Glomerular endothelial cell (primary cell): ENCODE data around the gene REEP1. TPM values are rescaled to one million over a fixed set of nuclear protein-coding genes. Genes with fewer than 3 reads are reported as not detected.
"Not testable (repeated sequence)": the region's sequence is repeated elsewhere in the genome, so short reads cannot be mapped to it uniquely, and the experiment has no call there.

Experiments
- DNase-seq: peaks from one replicate; pipeline ENCODE4 v3.0.0-alpha.2; 2011; ENCODE audit warnings: low read depth, low spot score; ENCODE audit errors: extremely low read depth
- total RNA-seq: library from RNA; depleted of rRNA; stranded (reverse); fragments of >200 nt; gene quantifications from 2 replicates; pipeline ENCODE4 v1.2.3, GENCODE V29; 2015

The REEP1 gene
- total RNA-seq, 1 donor from 2014 or later: 0.06 TPM

DNA sequence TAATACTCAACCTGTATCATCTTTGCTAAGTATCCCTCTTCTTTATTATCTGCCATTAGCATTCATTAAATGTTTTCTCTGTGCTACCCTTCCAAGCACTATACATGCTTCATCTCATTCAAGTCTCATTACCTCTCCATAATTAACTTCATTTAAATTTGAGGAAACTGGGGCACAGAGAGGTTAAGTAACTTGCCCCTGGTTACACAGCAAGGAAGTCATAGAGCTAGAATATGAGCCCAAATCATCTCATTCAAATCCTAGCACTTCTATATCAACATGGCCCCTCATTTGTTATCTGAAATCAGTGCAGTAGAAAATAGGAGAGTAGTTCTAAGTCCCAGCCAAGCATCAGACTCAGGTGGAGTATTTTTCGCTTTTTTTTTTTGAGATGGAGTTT, 133.8 kb downstream of the REEP1 start:
- no peak for DNase-seq

DNA sequence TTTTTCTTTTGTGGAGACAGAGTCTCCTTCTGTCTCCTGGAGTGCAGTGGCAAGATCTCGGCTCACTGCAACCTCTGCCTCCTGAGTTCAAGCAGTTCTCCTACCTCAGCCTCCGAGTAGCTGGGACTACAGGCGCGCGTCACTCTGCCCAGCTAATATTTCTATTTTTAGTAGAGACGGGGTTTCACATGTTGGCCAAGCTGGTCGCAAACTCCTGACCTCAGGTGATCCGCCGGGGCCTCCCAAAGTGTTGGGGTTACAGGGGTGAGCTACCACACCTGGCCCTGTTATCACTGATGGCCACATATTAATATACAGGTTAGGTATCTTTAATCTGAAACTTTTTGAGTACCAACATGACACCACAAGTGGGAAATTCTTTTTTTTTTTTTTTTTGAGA, 134.7 kb downstream of the REEP1 start:
- no peak for DNase-seq

DNA sequence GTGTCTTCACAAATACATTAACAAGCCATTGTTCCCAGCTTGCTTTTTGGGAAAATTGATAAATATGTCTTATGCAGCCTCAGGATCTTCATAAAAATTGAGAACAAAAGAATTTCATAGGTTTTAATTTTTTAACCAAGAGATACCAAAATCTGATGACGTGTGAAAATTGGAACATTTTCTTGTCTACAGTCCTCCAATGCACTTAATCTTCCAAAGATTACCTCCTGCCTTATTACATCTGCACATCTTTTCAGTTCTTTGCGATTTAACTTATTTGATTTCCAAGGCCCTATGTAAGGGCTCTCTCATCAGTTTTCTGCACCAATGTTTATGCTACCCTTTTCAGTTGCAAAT, 135.1 kb downstream of the REEP1 start:
- no peak for DNase-seq

DNA sequence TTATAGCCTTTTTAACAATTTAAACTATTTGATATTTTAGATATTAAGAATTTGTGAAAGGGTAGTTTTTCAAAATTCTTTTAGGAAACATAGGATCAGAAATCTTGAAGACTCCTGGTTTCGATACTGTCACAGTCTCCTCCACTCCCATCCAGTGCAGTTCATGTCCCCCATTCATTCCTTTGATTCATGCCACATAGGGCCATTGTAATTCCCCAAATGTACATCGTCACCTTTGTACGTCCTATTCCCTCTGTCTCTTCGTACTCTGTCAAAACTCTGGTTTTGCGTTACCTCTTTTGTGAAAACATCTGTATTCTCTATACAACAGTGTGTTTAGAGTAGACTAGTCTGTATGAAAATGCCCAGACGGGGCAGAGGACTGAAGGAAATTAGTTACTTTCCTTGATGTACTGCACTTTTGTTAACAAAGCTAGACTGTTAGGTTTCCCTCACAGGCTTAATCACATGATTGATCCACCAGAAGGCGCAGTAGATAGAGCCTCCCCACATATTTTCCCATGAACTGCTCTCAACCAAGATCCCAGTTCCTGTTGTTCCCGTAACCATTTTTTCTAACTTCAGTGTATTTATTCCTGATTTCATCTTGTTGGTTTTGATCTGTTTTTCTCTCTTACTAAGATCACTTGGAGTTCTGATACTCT, 135.6 kb downstream of the REEP1 start:
- no peak for DNase-seq

DNA sequence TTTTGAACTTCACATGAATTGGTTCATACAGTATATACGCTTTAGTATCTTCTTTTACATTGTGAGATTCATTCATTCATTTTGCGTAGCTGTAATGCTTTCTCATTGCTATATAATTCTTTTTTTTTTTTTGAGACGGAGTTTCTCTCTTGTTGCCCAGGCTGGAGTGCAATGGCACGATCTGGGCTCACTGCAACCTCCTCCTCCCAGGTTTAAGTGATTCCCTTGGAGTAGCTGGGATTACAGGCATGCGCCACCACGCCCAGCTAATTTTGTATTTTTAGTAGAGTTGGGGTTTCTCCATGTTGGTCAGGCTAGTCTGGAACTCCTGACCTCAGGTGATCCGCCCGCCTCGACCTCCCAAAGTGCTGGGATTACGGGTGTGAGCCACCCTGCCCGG, 136.9 kb downstream of the REEP1 start:
- DNase-seq: not testable (repeated sequence)

DNA sequence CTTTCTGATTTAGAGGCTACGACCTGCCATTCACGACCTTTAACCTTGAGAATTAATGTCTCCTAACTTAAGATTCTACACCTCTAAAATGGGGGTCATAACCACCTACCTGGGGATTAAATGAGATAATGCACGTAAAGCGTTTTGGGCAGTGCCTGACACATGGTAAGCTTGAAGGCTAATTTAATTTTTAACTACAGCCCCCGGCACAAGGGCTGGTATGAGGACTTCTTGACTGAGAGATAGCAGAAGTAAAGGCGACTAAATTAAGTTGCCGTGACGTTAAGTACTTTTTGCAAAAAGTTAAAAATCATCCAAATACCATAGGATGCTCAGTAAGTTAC, 137.6 kb downstream of the REEP1 start:
- DNase-seq: no peak

DNA sequence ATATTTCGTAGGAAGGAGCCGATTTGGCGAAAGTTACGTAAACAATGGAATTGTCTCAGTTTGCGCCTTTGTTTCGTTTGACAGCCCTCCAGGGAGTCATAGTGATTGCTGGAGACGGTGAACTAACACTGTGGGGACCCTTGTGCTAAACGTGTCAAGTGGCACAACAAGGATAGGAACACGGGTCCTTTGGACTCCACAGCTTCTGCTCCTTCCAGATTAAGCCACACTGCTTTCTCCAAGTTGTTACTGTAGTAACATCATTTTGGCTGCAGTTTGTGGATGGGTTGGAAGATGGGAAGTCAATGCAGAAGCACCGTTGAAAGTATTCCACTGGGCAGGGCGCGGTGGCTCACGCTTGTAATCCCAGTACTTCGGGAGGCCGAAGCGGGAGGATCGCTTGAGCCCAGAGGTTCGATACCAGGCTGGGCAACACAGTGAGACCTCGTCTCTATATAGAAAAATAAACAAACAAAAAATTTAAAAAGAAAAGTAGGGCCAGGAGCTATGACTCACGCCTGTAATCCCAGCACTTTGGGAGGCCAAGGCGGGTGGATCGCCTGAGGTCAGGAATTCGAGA, 141.5 kb downstream of the REEP1 start:
- no peak for DNase-seq

DNA sequence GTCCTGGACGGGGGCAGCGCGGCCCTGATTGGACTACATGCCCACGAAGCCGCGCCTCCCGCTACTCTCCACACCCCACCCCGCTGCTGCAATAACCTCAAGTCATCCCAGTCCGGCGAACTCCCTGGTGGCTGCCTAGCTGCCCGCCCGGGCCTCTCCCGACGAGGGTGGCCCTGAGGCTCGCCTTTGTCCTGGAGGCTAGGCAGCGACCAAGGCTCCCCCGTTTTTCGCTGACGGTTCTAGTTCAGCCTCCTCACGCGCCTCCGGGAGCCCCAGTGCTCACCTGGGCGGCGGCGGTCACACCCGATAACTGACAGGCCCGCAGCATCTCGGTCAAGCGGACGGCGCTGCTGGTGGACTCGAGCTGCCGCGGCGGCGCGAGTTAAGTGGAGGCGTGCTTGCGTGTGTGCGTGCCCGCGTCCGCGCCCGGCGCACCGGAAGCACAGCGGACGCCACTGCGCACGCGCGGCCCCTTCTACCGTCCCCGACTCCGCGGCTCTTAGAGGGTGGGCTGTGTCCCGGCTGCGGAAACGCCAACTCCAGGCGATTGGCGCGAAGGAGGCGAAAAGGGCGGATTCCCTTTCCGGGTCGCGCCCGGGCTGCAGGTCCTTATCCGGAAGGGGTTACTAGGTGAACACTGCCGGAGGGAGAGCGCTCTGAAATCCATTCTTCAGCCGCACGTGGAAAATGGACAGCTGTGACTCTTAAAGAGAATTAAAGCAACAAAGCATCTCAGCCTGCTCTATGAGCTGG, 142.2 kb downstream of the REEP1 start, which contains the start of gene IMMT:
Gene IMMT (minus strand): TSS at position 408 of the 753 bp plus-strand sequence. CDS start 80 bp downstream, at position 328.
- no peak for DNase-seq

DNA sequence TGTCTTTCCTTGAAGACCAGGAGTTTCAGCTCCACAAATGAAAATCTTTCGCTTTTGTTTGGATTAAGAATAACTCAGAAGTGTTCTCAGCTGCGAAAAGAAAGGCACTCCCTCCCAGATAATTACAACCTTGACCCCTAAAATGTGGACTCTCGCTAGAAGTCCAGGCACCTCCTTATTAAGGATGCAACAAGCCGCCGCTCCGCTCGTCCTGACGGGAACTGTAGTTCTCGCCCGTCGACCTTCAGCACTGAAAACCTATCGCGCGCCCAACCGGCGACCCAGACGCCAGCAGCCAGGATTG, 142.7 kb downstream of the REEP1 start:
- no peak for DNase-seq

DNA sequence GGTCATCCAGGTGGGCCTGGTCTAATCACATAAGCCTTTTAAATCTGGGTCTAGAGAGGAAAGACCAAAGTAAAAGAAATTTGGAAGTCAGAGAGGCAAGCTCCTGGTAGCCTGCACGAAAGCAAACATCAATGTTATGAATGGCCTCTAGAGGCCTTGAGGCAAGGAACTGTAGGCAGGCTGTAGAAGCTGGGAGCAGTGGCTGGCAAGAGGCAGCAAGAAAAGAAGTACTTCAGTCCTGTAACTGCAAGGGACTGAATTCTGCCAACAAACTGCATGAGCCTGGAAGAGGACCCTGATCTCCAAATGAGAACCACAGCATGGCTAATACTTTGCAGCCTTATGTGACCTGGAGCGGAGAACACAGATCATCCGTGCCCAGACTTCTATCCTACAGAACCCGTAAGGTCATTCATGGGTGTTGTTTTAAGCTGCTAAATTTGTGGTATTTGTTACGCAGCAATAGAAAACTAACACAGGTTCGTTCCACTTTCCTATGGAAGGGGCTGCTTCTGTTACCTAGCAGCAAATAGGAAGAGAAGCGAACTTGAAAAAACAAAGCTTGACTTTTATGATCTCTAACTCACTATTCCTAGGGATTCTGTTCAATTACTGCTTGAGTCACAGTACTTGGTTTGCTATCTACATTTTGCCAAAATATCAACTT, 143.4 kb downstream of the REEP1 start:
- DNase-seq: no peak

DNA sequence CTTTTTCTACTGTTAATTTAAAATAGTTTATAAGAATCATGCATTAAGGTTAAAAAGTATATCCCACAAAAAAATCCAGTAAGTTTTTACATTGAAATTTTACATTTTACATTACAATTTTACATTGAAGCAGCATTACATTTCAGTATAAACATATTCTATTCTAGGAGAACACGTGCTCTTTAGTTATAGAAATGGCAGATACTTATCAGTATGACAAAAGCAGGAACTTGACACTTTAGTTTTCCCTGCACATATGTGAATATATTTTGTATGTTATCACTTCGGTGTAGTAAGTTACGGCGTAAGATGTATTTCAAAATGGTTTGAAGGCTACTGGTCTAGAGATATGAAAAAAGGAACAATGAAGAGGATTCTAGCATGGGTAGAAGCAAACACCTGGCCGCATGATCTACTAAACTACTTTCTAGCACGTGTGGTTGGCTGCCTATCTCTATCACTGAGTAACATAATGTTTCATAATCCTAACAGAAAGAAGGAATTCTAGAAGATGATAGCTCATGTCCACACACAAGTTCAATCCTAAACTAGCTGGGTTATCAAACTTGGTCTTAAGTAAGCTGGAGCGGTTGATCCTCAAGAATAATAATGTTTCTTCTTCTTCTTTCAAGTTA, 147.5 kb downstream of the REEP1 start:
- DNase-seq: no peak

DNA sequence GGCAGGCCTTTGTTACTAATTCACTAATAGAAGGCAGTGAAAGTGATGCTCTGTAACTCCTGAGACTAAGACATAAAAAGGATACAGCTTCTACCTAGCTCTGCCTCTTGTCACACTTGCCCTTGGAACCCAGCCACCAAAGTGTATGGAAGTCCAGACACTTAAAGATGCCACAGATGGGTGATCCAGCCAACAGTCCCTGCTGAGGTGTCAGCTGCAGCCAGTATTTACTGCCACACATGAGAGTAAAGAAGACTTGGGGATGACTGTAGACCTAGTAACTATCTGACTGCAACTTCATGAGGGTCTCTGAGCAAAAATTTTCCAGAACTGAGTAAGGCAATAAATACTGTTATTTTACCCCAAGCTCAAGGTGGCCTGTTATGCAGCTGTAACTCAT, 151.0 kb downstream of the REEP1 start:
- no peak for DNase-seq

DNA sequence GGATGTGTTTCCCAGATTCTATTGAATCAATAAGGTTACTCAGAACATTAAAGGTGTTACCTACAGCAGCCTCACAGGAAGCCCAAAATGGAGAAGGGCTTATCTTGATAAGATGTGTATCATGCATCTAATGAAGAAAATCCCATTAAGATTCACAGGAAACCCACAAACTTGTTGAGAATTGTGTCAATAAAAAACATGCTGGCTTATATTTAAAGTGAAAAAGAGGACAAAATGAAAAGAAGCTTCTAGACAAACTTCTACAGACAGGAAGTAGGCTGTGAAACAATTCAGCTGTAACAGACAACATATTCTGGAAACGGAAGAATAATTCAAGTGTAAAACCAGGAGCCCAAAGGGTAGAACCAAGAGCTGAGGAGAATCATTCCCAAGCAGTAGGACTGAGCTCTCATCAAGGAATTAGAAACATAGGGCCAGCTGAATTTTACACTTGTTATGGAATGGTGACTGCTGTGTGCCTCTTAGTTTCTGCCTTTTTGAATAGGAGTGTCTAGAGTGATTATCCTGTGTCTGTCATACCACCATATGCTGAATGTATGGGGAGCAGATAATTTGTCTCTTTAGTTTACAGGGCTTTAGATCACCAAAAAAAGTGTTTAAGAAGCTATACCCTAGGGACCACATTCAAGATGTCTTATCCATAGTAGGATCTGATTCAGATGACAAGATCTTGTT, 151.8 kb downstream of the REEP1 start:
- DNase-seq: no peak

DNA sequence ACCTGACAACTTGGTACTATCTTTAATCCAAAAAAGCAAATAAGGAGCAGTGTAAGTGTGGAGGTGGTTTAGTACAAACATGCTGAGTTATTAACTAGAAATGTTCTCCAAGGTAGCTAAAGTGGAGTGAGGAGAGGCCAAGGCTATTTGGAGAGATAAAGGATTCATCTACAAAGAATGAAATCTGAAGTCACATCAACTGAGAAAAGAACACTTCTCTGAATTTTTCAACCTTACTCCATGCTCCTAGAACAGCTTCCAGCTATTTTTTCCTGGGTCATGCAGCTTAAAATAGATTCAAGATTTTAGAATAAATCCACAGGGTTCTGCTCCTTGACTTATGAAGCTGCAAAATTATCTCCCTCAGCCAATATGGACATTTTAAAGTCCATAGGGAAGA, 160.8 kb downstream of the REEP1 start:
- DNase-seq: no peak

DNA sequence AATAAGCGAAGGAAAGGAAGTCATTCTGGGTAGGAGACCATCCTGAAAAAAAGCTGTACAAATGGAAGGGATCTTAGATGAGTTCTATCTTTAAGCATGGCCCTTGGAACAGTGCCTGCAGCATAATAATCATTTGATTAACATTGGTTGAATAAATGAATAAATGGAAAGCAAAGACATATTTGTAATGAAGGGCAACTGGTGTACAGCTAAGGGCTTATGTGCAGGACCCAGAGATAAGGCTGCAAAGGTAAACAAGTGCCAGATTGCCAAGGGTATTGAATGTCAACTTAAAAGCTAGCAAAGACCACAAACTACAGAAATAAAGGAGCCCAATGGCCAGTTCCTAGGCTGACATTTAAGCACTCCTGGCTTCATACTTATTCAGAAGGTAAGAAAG, 161.6 kb downstream of the REEP1 start:
- DNase-seq: no peak

DNA sequence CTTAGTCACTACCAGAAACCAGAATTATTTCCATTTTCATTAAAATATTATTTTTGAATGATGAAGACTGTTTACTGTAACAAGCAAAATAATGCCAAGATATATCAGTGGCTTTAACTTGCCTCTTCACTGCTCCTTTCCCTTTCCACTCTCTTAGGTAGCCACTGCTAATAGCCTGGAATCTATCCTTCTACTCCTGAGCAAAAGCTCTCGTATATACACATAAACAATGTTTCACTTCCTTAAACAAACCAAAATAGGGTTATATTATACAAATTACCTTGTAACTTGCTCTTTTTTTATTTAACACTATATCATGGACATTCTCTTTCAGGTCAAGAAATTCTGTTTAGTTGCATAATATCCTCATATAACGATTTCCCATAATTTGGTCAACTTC, 163.0 kb downstream of the REEP1 start:
- no peak for DNase-seq

DNA sequence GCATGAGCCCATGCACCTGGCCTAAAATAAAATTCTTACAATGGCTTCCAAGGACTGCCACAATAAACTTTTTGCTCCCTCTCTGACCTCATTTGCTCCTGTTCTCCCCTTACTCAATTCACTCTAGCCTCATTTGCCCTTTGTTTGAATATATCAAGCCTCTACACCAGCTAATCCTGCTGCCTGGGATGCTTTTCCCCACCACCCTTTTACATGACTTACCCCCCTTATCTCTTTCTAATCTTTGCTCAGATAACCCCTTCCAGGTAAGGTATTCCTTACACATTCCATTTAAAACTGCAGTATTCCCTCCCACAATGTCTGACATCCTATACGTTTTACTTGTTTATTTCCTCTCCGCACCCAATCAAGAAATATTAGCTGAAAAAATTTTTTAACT, 164.8 kb downstream of the REEP1 start:
- no peak for DNase-seq

DNA sequence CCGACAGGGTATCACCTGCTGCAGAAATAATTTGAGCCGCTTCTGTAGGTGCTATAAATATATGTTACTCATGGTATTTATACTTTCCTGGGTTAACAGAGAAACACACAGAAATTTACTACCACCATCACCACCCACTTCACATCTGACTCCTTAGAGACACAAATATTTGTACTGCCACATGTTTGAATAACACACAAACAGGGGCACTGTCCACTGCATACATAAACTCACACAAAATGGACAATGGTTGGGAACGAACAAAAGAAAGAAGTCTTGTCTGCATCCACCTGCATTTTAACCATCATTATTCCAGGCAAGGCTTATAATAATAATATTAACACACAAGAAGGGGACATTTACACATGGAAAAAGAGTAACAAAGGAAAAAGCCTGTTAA, 166.1 kb downstream of the REEP1 start:
- DNase-seq: no peak

DNA sequence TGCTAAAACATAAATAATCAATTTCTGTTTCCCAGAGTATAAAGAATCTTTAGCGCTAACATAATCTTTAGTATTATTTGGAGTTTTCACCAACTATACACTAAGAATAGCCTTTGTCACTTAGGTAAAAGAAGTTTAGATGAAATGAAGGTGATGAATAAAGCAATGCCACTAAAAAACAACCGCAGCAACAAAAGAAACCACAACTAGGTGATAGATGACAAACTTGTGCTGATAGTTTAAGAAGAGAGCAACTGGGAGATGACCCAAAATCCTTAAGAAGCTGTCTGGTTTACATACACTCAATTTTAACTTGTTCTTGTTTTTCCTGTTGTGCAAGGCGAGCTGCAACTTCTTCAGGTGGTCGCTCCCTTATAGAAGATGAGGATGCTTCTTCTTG, 167.0 kb downstream of the REEP1 start:
- DNase-seq: no peak
